Mucosa of rectum (tissue), 2 donors: ENCODE measurements around the gene SORL1.
"Not testable (repeated sequence)": the region's sequence is repeated elsewhere in the genome, so short reads cannot be mapped to it uniquely, and the experiment has no call there.

ENCODE experiments used
- H3K27ac ChIP-seq, 2 donors: one replicate each; pipeline ENCODE4 v1.7.0; 2013; ENCODE audit warnings: inconsistent platforms in 2 of 2, low read depth in 2 of 2, low read length in 2 of 2
- H3K27me3 ChIP-seq, 2 donors: one replicate each; pipeline ENCODE4 v1.7.0; 2013; ENCODE audit warnings: low read length in 2 of 2; ENCODE audit not compliant: control insufficient read depth in 2 of 2, insufficient read depth in 2 of 2
- H3K36me3 ChIP-seq, 2 donors: one replicate each; pipeline ENCODE4 v1.7.0; 2013; ENCODE audit warnings: low read length in 2 of 2; ENCODE audit not compliant: control insufficient read depth in 2 of 2, insufficient read depth in 2 of 2
- H3K4me1 ChIP-seq, 2 donors: one replicate each; pipeline ENCODE4 v1.7.0; 2013; ENCODE audit warnings: low read length in 2 of 2, mild to moderate bottlenecking in 1 of 2; ENCODE audit not compliant: control insufficient read depth in 2 of 2, insufficient read depth in 2 of 2
- H3K4me3 ChIP-seq, 2 donors: one replicate each; pipeline ENCODE4 v1.7.0; 2013; ENCODE audit warnings: low read length in 2 of 2
- H3K9ac ChIP-seq, 2 donors: one replicate each; pipeline ENCODE4 v1.7.0; 2013; ENCODE audit warnings: low read length in 2 of 2, low read depth in 1 of 2, mild to moderate bottlenecking in 1 of 2
- H3K9me3 ChIP-seq, 2 donors: one replicate each; pipeline ENCODE4 v1.7.0; 2013; ENCODE audit warnings: low read length in 2 of 2; ENCODE audit not compliant: control insufficient read depth in 2 of 2
- donor health status: healthy.
- donor health status: Normal muscosa, but diverticular disease.

The SORL1 gene

DNA sequence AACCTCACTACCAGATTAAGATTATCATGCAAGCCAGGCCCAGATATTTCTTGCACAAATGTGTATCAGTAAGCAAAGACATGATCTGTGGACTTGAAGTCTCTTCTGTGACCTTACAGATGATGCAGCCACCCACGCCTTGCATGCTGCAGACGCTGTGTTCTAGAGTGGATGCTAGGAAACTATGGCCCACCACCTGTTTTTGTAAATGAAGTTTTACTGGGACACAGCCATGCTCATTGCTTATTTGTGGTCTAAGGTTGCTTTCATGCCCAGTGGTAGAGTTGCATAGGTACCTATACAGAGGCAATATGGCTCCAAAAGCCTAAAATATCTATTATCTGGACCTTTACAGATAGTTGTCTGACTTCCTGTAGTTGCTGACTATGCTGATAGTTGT is 48.2 kb downstream of the SORL1 start:
- H3K9me3 ChIP-seq, result no peaks in the 10 kb centered on the region
- H3K36me3 ChIP-seq, result peaks cover 29 to 47% of the 10 kb centered on the region in 2 donors
- H3K27ac ChIP-seq, result no peak overlapping the region
- H3K9ac ChIP-seq, result no peak overlapping the region
- peaks cover 4 to 10% of the 10 kb centered on the region in 2 donors for H3K4me1 ChIP-seq
- no peak overlapping the region for H3K4me3 ChIP-seq
- H3K27me3 ChIP-seq, result no peaks in the 10 kb centered on the region

DNA sequence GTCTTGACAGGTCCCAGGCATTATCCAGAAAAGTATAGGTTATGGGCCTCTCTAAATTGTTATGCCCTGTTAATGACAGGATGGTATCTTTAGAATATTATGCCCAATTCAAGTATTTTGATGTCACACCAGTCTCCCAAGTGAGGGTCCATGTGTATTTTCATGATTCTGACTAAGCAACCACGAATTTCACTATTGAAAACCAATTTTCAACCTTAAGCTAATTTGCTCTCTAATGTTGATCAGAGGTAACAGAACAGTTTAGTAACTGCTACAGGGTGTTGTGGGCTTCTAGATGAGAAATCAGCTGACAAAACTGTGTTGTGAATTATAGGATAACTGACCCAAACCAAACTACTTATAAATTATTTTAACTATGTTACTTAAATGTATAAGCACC is 48.6 kb downstream of the SORL1 start:
- Histone ChIP-seq H3K36me3 (peaks cover 27 to 47% of the 10 kb centered on the region in 2 donors), H3K9ac (no peak overlapping the region), H3K4me1 (peaks cover 4 to 10% of the 10 kb centered on the region in 2 donors), H3K27ac (no peak overlapping the region), H3K4me3 (no peak overlapping the region), H3K27me3 (no peaks in the 10 kb centered on the region), H3K9me3 (no peaks in the 10 kb centered on the region)

DNA sequence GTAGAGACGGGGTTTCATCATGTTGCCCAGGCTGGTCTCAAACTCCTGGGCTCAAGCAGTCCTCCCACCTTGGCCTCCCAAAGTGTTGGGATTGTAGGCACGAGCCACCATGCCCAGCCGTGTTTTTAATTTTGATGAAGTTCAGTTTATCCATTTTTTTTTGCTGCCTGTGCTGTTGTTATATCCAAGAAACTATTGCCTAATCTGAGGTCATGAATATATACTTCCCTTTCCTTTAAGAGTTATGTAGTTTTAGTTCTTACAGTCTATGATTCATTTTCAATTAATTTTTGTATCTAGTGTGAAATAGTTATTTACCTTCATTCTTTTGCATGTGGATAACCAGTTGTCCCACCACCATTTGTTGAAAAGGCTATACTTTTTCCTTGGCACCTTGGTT is 50.9 kb downstream of the SORL1 start:
- no peak overlapping the region for H3K9ac ChIP-seq
- H3K9me3 ChIP-seq, result no peaks in the 10 kb centered on the region
- no peaks in the 10 kb centered on the region for H3K27me3 ChIP-seq
- no peak overlapping the region for H3K4me3 ChIP-seq
- H3K36me3 ChIP-seq, result peaks cover 22 to 30% of the 10 kb centered on the region in 2 donors
- H3K4me1 ChIP-seq, result peaks cover 0 to 1% of the 10 kb centered on the region in 2 donors
- H3K27ac ChIP-seq, result no peak overlapping the region

DNA sequence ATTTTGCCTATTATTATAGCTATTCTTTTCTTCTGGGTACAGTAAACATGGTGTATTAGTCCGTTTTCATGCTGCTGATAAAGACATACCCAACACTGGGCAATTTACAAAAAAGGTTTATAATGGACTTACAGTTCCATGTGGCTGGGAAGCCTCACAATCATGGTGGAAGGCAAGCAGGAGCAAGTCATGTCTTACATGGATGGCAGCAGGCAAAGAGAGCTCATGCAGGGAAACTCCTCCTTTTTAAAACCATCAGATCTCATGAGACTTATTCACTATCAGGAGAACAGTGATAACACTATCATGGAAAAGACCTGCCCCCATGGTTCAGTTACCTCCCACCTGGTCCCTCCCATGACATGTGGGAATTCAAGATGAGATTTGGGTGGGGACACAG is 54.1 kb downstream of the SORL1 start:
- H3K9me3 ChIP-seq, H3K36me3 ChIP-seq, H3K27ac ChIP-seq, H3K9ac ChIP-seq, H3K27me3 ChIP-seq, H3K4me1 ChIP-seq, H3K4me3 ChIP-seq: not testable (repeated sequence)

DNA sequence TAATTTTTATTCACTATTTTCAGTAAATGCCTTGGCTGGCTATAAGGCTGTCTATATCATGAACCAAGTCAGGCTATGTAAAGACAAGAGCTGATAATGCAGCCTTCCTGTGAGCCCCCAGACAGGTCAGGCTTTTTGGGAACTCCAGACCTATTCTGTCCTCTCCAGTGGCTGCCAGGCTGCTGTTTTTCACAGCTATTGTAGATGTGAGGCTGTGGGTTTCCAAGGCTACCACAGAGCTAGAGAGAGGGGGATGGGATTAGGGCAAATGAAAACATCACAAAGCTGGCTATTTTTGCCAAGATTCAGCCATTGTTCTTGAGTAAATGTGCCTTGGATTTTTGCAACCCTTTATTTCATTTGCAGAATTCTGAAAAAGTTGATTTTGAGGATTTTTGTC is 56.3 kb downstream of the SORL1 start:
- peaks cover 15% of the 10 kb centered on the region in 2 donors for H3K36me3 ChIP-seq
- H3K4me3 ChIP-seq, result no peak overlapping the region
- H3K4me1 ChIP-seq, result no peaks in the 10 kb centered on the region
- no peaks in the 10 kb centered on the region for H3K9me3 ChIP-seq
- no peak overlapping the region for H3K27ac ChIP-seq
- no peak overlapping the region for H3K9ac ChIP-seq
- no peaks in the 10 kb centered on the region for H3K27me3 ChIP-seq

DNA sequence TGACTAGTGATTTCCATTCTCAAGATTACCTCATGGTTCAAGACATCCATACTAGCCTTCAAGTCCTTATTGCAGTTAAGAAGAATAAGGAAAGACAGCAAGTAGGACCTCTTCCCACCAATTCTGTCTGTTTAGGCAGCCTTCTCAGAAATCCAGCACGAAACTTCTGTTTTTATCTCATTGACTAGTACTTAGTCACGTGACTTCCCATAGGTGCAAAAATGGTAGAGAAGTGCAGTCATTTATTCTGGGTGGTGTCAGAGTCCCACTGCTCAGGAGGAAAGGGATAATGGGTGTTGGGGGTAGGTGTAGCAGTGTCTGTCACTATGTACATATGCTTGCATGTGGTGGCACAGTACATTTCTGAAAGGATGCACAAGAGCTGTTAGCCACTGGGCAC is 58.3 kb downstream of the SORL1 start:
- Histone ChIP-seq H3K36me3 (peaks cover 28 to 33% of the 10 kb centered on the region in 2 donors), H3K27me3 (no peaks in the 10 kb centered on the region), H3K9ac (no peak overlapping the region), H3K4me1 (no peaks in the 10 kb centered on the region), H3K9me3 (no peaks in the 10 kb centered on the region), H3K27ac (no peak overlapping the region), H3K4me3 (no peak overlapping the region)

DNA sequence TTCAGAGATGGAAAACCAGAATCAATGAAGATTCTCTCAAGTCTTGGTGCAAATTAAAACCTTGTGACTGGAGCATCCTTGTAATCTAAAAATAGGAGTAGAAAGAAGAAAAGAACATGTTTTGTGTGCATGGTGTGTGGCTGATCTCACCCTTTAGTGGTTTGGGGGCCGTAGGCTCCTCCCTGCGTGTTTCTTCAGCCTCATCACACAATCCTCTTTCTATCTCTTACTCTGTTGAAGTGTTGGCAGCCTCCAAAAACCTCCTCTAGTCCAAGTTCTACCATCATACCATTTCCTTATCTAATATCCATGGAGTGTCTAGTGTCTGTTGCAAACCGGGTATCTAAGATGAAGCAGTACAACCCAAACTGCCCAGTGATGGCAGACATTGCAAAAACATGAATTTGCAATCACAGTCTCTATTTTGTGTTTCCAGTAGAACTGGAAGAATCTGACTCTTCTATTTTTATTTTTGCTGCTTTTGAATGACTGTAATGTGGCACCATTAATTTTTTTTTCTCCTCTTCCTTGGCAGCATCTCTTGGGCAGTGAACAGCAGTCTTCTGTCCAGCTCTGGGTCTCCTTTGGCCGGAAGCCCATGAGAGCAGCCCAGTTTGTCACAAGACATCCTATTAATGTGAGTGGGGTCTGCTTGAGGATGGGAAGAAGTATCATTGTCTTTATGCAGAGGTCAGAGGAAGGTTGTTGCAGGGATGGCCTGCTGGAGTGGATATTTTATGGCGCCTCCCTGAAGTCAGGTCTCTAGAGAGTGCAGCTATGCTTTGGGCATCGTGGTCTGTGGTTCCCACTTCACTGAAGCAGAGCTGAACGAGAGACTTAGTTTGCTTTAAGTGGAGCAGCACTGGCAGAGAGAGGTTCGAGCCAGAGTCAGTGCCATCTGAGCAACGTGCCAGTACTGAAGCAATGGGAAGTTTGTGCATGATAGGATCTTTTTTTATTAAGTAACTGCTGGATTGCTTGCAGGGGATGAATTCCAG is 60.7 kb downstream of the SORL1 start:
- H3K27ac ChIP-seq, result no peak overlapping the region
- H3K27me3 ChIP-seq, result no peaks in the 10 kb centered on the region
- H3K36me3 ChIP-seq, result peaks cover 33% of the 10 kb centered on the region in 2 donors
- H3K9me3 ChIP-seq, result no peaks in the 10 kb centered on the region
- H3K4me3 ChIP-seq, result no peak overlapping the region
- H3K4me1 ChIP-seq, result no peaks in the 10 kb centered on the region
- H3K9ac ChIP-seq, result no peak overlapping the region

DNA sequence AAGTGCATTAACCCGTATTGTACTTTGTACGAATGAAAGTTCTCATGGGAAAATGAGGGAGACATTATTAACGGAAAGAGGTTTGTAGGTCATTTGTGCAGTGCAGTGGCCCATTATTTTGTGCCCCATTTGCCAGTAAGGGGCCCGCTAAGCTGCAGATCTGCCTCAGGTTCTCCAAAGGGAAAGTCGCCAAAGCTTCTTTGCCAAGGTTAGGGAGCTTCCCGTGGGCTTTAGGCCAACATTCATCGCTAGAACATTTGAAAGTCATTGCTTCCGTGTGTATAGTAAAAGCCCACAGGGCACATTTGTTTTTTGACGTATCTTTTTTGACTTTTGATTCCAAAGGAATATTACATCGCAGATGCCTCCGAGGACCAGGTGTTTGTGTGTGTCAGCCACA is 61.7 kb downstream of the SORL1 start:
- H3K4me1 ChIP-seq, result no peaks in the 10 kb centered on the region
- no peaks in the 10 kb centered on the region for H3K9me3 ChIP-seq
- H3K36me3 ChIP-seq, result peaks cover 30 to 38% of the 10 kb centered on the region in 2 donors
- no peak overlapping the region for H3K9ac ChIP-seq
- H3K27me3 ChIP-seq, result no peaks in the 10 kb centered on the region
- H3K27ac ChIP-seq, result no peak overlapping the region
- no peak overlapping the region for H3K4me3 ChIP-seq

DNA sequence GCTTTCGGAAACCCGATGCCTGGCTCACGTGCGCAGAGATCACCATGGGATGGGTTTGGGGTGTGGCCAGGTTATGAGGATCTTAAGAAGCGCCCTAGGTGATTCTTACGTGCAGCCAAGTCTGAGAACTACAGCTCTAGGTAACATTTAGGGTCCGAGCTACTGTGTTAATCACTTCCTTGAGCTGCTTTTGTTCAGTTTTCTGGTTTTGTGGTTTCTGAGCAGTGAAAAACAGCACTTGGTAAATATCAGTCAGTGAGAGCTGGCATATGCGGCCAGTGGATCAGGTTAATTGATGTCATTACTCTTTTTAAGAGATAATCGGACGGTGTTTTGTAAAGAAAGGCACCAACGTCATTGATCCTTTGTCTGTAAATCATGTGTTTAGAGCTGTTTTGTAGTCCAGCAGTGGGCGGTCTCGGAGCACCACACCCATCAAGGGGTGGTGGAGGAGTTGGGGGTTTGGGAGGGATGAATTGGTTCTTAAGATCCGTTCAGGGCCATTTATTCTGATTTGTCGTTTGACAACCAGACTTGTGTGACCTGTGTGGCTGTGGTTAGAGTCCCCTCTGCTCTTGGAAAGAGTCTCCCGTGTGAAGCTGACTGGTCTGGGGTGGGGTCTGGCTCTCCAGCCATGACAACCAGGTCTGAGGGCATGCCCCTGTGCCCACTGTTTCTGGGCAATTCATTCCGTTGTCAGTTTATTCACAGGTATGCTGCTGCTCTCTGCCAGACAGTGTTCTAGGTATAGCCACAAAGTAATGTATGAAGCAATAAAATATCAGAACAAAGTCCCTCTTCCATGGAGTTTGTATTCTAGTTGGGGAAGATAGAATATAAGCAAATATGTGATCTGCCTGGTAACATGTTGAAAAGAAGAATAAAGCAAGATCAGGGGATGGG is 62.6 kb downstream of the SORL1 start:
- Histone ChIP-seq H3K9me3 (no peaks in the 10 kb centered on the region), H3K9ac (no peak overlapping the region), H3K27ac (no peak overlapping the region), H3K36me3 (peaks cover 30 to 42% of the 10 kb centered on the region in 2 donors), H3K27me3 (no peaks in the 10 kb centered on the region), H3K4me3 (no peak overlapping the region), H3K4me1 (no peaks in the 10 kb centered on the region)

DNA sequence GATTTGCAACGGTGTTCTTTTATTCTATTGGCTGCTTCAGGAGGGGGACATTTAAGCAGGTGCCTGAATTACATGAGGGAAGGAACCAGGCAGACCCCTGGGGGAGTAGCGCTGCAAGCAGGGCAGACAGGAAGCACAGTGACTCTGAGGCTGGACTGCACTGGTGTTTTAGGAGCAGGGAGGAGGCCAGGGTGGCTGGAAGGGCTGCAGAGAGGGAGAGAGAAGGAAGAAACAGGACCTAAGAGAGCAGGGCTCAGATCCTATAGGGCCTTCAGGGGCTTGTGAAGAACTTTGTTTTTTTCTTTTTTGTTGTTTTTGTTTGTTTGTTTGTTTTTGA is 63.2 kb downstream of the SORL1 start:
- no peaks in the 10 kb centered on the region for H3K27me3 ChIP-seq
- H3K36me3 ChIP-seq, result peaks cover 30 to 42% of the 10 kb centered on the region in 2 donors
- no peaks in the 10 kb centered on the region for H3K9me3 ChIP-seq
- no peaks in the 10 kb centered on the region for H3K4me1 ChIP-seq
- H3K4me3 ChIP-seq, result no peak overlapping the region
- no peak overlapping the region for H3K9ac ChIP-seq
- no peak overlapping the region for H3K27ac ChIP-seq
